ENCODE data around the gene SYT8.
"Not testable (repeated sequence)": the region's sequence is repeated elsewhere in the genome, so short reads cannot be mapped to it uniquely, and the experiment has no call there.

SYT8 gene

DNA sequence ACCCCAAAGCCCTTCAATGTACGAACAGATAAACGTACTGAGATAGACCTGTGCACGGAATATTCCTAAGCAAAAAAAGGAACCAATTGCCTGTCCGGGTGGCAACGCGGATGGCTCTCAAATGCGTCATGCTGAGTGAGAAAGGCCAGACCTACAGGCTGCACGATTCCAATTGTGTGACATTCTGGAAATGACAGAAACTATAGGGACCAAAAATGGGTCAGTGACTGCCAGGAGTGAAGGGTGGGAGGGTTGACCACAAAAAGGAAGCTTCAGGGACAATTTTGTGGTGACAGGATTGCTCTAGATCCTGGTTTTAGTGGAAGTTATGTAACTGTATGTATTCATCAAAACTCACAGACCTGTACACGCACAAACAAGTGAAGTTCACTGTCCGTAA, 24.0 kb upstream of the SYT8 start:
- TF ChIP-seq LEF1 (IDR thresholded peaks at IDR 0.05; ENCODE audit: borderline replicate concordance) (no peak), ZNF384 (IDR thresholded peaks at IDR 0.05) (no peak), FOXK2 (IDR thresholded peaks at IDR 0.05) (no peak), SP1 (IDR thresholded peaks at IDR 0.05) (no peak), HDGF (IDR thresholded peaks at IDR 0.05; ENCODE audit: borderline replicate concordance) (no peak), NFRKB (IDR thresholded peaks at IDR 0.05) (no peak), SUZ12 (IDR thresholded peaks at IDR 0.05) (no peak), BHLHE40 (IDR thresholded peaks at IDR 0.05; ENCODE audit: borderline replicate concordance) (no peak), CTBP1 (IDR thresholded peaks at IDR 0.05; ENCODE audit: borderline replicate concordance) (no peak)
- TF ChIP-seq, protein P1, sequence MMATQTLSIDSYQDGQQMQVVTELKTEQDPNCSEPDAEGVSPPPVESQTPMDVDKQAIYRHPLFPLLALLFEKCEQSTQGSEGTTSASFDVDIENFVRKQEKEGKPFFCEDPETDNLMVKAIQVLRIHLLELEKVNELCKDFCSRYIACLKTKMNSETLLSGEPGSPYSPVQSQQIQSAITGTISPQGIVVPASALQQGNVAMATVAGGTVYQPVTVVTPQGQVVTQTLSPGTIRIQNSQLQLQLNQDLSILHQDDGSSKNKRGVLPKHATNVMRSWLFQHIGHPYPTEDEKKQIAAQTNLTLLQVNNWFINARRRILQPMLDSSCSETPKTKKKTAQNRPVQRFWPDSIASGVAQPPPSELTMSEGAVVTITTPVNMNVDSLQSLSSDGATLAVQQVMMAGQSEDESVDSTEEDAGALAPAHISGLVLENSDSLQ (IDR thresholded peaks at IDR 0.05), result no peak
- ChIA-PET CTCF (interaction anchor here (0.5 to 1.5 kb wide), 4 partner anchors 20 to 158 kb away, joined by 3 to 6 read pairs (median 3); no protein-coding TSS in a partner anchor), POLR2A (no interaction called here)
- no peak for DNase-seq (ENCODE audit: extremely low spot score)

DNA sequence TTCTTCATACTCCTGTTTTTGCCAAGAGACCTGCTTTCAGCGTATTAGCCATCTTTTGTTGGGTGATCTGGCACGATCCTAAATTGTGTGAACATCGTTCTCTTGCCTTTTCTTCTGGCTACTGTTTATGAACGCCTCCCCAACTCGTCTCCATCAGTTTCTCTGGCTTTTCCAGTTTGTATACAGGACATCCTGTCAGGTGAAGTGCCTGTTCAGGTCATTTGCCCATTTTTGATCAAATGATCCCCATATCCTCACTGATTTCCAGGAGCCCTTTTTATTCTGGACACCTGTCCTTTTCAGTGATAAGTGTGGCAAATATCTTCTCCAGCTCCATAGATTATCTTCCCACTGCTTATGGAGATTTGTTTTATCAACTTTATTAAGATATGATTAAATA, 22.5 kb upstream of the SYT8 start:
- no peak for TF ChIP-seq HDGF (IDR thresholded peaks at IDR 0.05; ENCODE audit: borderline replicate concordance)
- no peak for TF ChIP-seq NFRKB (IDR thresholded peaks at IDR 0.05)
- no peak for TF ChIP-seq SUZ12 (IDR thresholded peaks at IDR 0.05)
- TF ChIP-seq L3MBTL2 (conservative IDR thresholded peaks at IDR 0.05), result no peak
- no peak for TF ChIP-seq ELF4 (IDR thresholded peaks at IDR 0.05)
- TF ChIP-seq SP1 (IDR thresholded peaks at IDR 0.05), result no peak
- POLR2A ChIA-PET, result no interaction called here
- CTCF ChIA-PET, result interaction anchor here (0.7 kb wide), 1 partner anchor 390 kb away, joined by 4 read pairs; no protein-coding TSS in a partner anchor
- no peak for DNase-seq (ENCODE audit: extremely low spot score)

DNA sequence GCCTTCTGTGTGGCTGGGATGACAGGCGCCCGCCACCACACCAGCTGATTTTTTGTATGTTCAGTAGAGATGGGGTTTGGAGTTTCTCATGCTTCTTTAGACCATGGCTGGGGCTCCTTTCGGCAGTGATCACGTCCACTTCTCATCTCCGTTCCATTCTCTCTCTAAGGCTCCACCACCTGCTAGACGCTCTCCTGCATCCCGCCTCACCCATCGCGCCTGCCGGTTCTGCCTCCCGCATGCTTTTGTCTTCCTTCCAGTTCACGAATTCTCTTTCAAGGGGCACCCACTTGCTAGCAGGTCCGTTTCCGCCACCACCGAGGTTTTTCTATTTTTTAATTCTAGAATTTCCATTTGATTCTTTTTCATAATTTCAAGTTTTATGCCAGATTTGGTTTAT, 22.0 kb upstream of the SYT8 start:
- ChIA-PET POLR2A (no interaction called here), CTCF (interaction anchor here (0.7 kb wide), 1 partner anchor 389 kb away, joined by 4 read pairs; no protein-coding TSS in a partner anchor)
- DNase-seq (ENCODE audit: extremely low spot score), result no peak
- no peak for TF ChIP-seq FOXM1 (IDR thresholded peaks at IDR 0.05; ENCODE audit: borderline replicate concordance)
- TF ChIP-seq FOXA1 (IDR thresholded peaks at IDR 0.05), result no peak
- no peak for TF ChIP-seq ELF4 (IDR thresholded peaks at IDR 0.05)
- TF ChIP-seq SP1 (IDR thresholded peaks at IDR 0.05), result no peak
- TF ChIP-seq FOXK2 (IDR thresholded peaks at IDR 0.05), result no peak
- TF ChIP-seq SUZ12 (IDR thresholded peaks at IDR 0.05), result no peak
- no peak for TF ChIP-seq LEF1 (IDR thresholded peaks at IDR 0.05; ENCODE audit: borderline replicate concordance)
- no peak for TF ChIP-seq L3MBTL2 (conservative IDR thresholded peaks at IDR 0.05)
- no peak for TF ChIP-seq CTBP1 (IDR thresholded peaks at IDR 0.05; ENCODE audit: borderline replicate concordance)
- TF ChIP-seq, protein P1 (IDR thresholded peaks at IDR 0.05), result no peak
- no peak for TF ChIP-seq BHLHE40 (IDR thresholded peaks at IDR 0.05; ENCODE audit: borderline replicate concordance)

DNA sequence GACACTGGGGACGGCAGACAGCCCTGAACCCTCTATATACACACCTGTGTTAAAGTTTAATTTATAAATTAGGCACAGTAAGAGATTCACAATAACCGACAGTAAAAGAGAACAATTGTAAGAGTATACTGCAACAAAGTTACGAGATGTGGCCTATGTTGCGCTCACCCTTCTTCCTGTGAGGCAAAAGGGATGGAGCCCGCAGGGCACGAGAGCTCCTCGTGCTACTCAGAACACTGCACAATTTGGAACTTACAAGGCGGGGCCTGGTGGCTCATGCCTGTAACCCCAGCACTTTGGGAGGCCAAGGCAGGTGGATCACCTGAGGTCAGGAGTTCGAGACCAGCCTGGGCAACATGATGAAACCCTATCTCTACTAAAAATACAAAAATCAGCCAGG, 21.4 kb upstream of the SYT8 start:
- CTCF ChIA-PET; POLR2A ChIA-PET; DNase-seq (ENCODE audit: extremely low spot score): not testable (repeated sequence)

DNA sequence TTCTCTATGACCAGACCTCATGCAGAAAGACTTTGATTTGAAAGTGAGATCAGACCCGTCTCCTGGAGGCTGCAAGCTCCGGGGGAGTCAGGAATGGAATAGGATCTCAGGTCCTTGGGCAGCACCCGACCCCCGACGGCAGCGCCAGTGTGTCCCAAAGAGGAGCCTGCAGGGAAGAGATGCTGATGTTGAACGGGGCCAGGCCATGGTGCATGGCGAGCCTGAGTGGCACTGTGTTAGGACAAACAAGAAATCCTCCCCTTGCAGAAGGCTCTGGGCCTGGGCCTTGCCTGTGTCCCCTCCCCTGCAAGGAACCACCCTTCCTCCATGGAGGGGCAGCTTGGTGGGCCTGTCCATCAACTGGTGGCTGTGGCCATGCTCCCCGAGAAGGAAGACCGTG, 20.1 kb upstream of the SYT8 start:
- TF ChIP-seq CTBP1 (IDR thresholded peaks at IDR 0.05; ENCODE audit: borderline replicate concordance), result no peak
- TF ChIP-seq FOXK2 (IDR thresholded peaks at IDR 0.05), result no peak
- no peak for TF ChIP-seq SP1 (IDR thresholded peaks at IDR 0.05)
- TF ChIP-seq BHLHE40 (IDR thresholded peaks at IDR 0.05; ENCODE audit: borderline replicate concordance), result no peak
- no peak for TF ChIP-seq ELF4 (IDR thresholded peaks at IDR 0.05)
- TF ChIP-seq SUZ12 (IDR thresholded peaks at IDR 0.05), result no peak
- TF ChIP-seq TARDBP (IDR thresholded peaks at IDR 0.05), result no peak
- no peak for TF ChIP-seq HDGF (IDR thresholded peaks at IDR 0.05; ENCODE audit: borderline replicate concordance)
- TF ChIP-seq FOXA1 (IDR thresholded peaks at IDR 0.05), result no peak
- TF ChIP-seq ZNF384 (IDR thresholded peaks at IDR 0.05), result no peak
- TF ChIP-seq, protein P1 (IDR thresholded peaks at IDR 0.05), result no peak
- TF ChIP-seq L3MBTL2 (conservative IDR thresholded peaks at IDR 0.05), result no peak
- no peak for TF ChIP-seq LEF1 (IDR thresholded peaks at IDR 0.05; ENCODE audit: borderline replicate concordance)
- no peak for TF ChIP-seq NFRKB (IDR thresholded peaks at IDR 0.05)
- no peak for TF ChIP-seq ARNT (IDR thresholded peaks at IDR 0.05)
- no peak for TF ChIP-seq FOXM1 (IDR thresholded peaks at IDR 0.05; ENCODE audit: borderline replicate concordance)
- ChIA-PET POLR2A (no interaction called here), CTCF (no interaction called here)
- DNase-seq (ENCODE audit: extremely low spot score), result no peak

DNA sequence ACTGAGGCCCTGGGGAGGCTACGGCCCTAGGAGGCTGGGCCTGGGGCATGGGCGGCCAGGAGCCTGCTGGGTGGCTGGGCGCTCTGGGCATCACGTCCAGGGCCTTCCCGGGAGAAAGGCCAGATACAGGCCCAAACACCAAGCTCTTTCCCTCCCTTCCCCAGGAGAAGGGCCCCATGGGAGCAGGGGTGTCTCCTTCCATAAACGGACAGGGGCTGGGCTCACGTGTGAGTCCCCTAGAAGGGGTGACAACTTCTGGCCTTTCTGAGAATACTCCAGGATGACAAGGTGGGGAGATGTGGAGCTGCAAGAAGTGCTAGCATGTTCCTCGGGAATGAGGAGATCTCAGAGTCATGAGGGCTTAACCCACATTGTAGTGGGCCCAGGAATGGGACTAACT, 19.5 kb upstream of the SYT8 start:
- no peak for DNase-seq (ENCODE audit: extremely low spot score)
- TF ChIP-seq BHLHE40 (IDR thresholded peaks at IDR 0.05; ENCODE audit: borderline replicate concordance) (no peak), L3MBTL2 (conservative IDR thresholded peaks at IDR 0.05) (no peak), SUZ12 (IDR thresholded peaks at IDR 0.05) (no peak), ZNF384 (IDR thresholded peaks at IDR 0.05) (no peak), ELF4 (IDR thresholded peaks at IDR 0.05) (no peak), FOXA1 (IDR thresholded peaks at IDR 0.05) (no peak), HDGF (IDR thresholded peaks at IDR 0.05; ENCODE audit: borderline replicate concordance) (no peak), SP1 (IDR thresholded peaks at IDR 0.05) (no peak), CTBP1 (IDR thresholded peaks at IDR 0.05; ENCODE audit: borderline replicate concordance) (no peak), NFRKB (IDR thresholded peaks at IDR 0.05) (no peak), TARDBP (IDR thresholded peaks at IDR 0.05) (no peak)
- TF ChIP-seq, protein P1 (IDR thresholded peaks at IDR 0.05), result no peak
- ChIA-PET CTCF (no interaction called here), POLR2A (no interaction called here)
